ENCODE results near the gene KIAA0586.

KIAA0586 gene

GRCh38 chr14:58593977-58594376, 166.5 kb downstream of the KIAA0586 start:
- POLR2A ChIA-PET: no interaction called here
- DNase-seq (ENCODE audit: extremely low spot score): no peak
- TF ChIP-seq CTCF (IDR thresholded peaks at IDR 0.05; ENCODE audit: control extremely low read depth, extremely low read depth, low read depth, missing control alignments): no peak
- CTCF ChIA-PET: no interaction called here

- ChIA-PET CTCF (interaction anchor here (1.1 to 1.2 kb wide), 3 partner anchors 12 to 63 kb away, joined by 3 to 7 read pairs (median 5); no protein-coding TSS in a partner anchor), POLR2A (no interaction called here)
- TF ChIP-seq CTCF (IDR thresholded peaks at IDR 0.05; ENCODE audit: control extremely low read depth, extremely low read depth, low read depth, missing control alignments): no peak
- DNase-seq (ENCODE audit: extremely low spot score): no peak
These were observed 169.5 kb downstream of the KIAA0586 start for GRCh38 chr14:58597041-58597440.

- CTCF ChIA-PET: no interaction called here
- DNase-seq (ENCODE audit: extremely low spot score): no peak
- TF ChIP-seq CTCF (IDR thresholded peaks at IDR 0.05; ENCODE audit: control extremely low read depth, extremely low read depth, low read depth, missing control alignments): no peak
- POLR2A ChIA-PET: no interaction called here
These were observed 170.7 kb downstream of the KIAA0586 start for GRCh38 chr14:58598028-58598803.

GRCh38 chr14:58598804-58599525, 171.4 kb downstream of the KIAA0586 start:
- no peak for DNase-seq (ENCODE audit: extremely low spot score)
- ChIA-PET POLR2A (no interaction called here), CTCF (no interaction called here)
- no peak for TF ChIP-seq CTCF (IDR thresholded peaks at IDR 0.05; ENCODE audit: control extremely low read depth, extremely low read depth, low read depth, missing control alignments)

- ChIA-PET POLR2A (no interaction called here), CTCF (no interaction called here)
- TF ChIP-seq CTCF (IDR thresholded peaks at IDR 0.05; ENCODE audit: control extremely low read depth, extremely low read depth, low read depth, missing control alignments): no peak
- DNase-seq (ENCODE audit: extremely low spot score): no peak
These were observed 172.2 kb downstream of the KIAA0586 start for GRCh38 chr14:58599707-58600106.

Measured in GM10248 (cell line).